GM20000 (cell line): ENCODE data around the gene BCL10.

Source experiments
- DNase-seq: peaks from one replicate; pipeline ENCODE4 v3.0.0; 2012; ENCODE audit warnings: low spot score
- TF ChIP-seq, protein P1 (sequence below): IDR thresholded peaks from 2 replicates; pipeline ENCODE4 v1.5.1; 2012; ENCODE audit warnings: mild to moderate bottlenecking, control low read depth; ENCODE audit errors: extremely low read depth, missing control alignments

The BCL10 gene

DNA sequence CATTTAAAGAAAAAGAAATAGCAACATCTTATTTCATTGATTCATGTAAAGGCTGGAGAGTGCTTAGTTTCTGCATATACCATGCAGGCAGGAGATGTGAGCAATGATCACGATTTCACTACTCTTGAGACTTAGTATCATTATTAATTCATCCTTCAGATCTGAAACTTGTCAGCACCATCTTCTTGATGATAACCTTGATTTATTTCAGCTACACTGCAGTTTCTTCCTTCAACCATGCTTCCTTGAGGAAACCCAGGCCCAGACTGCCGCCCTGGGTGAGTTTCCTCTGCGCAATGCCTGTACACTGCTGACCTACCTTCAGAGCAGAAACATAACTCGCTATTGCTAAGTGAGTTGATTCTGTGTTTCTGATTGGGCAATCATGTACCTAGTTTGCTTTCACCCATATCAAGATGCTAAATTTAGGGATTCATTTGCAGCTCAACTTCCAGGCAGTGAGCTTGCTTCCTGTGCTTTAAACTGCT is 13.5 kb upstream of the BCL10 start:
- TF ChIP-seq, protein P1, sequence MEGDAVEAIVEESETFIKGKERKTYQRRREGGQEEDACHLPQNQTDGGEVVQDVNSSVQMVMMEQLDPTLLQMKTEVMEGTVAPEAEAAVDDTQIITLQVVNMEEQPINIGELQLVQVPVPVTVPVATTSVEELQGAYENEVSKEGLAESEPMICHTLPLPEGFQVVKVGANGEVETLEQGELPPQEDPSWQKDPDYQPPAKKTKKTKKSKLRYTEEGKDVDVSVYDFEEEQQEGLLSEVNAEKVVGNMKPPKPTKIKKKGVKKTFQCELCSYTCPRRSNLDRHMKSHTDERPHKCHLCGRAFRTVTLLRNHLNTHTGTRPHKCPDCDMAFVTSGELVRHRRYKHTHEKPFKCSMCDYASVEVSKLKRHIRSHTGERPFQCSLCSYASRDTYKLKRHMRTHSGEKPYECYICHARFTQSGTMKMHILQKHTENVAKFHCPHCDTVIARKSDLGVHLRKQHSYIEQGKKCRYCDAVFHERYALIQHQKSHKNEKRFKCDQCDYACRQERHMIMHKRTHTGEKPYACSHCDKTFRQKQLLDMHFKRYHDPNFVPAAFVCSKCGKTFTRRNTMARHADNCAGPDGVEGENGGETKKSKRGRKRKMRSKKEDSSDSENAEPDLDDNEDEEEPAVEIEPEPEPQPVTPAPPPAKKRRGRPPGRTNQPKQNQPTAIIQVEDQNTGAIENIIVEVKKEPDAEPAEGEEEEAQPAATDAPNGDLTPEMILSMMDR, result no peak
- DNase-seq, result no peak

DNA sequence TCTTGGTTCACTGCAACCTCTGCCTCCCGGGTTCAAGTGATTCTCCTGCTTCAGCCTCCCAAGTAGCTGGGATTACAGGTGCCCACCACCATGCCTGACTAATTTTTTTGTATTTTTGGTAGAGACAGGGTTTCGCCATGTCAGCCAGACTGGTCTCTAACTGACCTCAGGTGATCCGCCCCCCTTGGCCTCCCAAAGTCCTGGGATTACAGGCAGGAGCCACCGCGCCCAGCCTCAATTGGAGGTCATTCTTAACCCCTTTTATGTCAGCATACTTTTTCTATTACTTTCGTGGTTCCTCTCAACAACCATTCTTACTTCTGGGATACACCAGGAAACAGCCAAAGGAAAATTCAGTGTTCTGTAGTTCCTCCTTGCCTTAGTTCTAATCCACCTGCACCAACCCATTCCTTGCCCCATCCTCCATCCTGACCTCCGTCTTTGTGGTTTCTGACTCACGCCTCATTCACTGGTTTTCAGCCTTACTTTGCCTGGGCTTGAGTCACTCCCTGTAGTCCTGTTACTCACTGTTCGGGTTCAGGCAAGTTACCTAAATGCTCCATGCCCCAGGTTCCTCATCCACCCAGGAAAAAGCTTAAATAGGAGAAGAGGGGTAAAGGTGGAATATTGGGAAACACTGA is 12.9 kb upstream of the BCL10 start:
- DNase-seq, result no peak
- TF ChIP-seq, protein P1, result no peak

DNA sequence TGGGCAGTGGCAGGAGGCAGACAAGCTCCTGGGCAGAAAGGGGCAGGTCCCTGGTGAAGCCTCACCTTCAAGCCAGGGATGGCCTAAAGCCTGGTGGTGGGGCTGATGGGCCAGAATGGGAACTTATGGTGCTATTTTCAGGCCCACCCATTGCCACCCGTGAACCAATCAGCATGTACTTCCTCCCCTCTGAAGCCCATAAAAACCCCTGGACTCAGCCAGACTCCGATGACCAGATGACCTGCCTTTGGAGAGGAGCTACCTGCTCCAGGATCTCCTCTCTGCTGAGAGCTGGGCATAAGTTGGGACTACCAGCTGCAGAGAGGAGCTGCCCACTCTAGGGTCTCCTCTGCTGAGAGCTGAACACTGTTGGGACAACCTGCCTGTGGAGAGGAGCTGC is 7.8 kb upstream of the BCL10 start:
- DNase-seq, result no peak
- TF ChIP-seq, protein P1, result no peak

DNA sequence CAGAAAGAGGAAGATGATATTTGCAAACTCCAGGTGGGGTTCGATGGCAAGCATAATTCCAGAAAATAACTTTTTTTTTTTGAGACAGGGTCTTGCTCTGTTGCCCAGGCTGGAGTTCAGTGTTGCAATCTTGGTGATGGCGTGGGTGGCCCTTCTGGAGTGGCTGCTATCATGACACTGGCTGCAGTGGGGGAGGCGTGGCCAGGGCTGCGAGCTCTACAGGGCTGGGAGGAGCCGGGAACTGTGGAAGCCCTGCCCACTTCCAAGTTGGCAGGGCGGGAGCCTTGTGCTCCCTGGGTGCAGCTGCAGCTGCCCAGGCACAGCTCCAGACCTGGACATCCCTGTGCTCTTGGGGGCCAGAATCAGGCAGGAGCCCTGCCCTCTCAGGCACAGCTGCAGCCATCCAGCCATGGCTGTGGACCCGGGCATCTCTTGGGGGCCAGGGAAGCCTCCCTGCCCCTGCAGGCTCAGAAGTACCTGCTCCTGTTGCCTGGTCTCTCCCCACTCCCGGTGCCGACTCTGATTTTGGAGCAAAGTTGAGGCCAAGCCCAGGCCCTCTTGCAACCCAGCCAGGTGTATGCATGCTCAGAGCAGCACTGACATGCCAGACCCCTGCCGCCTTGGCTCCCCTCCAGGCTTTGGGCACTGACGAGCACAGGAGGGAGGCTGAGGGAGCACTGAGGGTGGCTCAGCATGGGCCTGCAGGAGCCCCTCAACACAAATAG is 7.2 kb upstream of the BCL10 start:
- no peak for DNase-seq
- TF ChIP-seq, protein P1, result no peak

DNA sequence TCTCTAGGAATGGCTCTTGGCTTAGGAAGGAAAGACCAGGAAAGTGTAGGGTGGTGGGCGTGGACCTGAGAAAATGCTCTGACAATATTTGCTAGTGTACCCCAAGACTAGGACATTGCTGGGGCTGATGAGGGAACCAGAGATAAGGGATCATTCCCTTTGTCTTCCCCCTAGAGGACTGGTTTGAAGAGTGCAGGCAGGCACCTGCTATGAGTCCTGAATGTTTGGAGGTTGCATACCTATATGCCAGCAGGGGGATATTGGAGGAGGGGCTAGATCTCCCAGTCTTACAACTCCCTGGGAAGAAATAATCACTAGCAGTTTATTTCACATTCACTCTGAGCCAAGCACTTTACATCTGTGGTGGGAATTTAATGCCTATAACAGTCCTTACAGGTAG is 6.0 kb upstream of the BCL10 start:
- TF ChIP-seq, protein P1, result no peak
- DNase-seq, result no peak

DNA sequence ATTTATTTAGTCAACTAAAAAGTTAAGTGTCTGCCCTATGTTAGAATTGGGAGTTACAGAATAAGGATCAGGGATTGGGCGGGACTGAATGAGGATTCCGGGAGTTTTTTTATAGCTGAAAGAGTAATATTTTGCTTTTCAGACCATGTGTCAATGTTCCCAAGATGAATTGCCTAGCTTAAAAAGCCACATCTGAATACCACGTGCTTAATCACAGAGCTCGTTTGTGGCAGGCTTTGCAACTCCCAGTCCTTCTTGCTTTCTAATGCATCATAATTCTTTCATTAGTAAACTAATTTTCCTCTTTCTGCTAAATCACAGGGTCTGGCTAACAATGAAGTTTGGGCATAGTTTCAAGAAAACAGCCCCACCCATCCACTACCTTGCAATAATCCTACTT is 4.2 kb upstream of the BCL10 start:
- no peak for DNase-seq
- TF ChIP-seq, protein P1, result no peak

DNA sequence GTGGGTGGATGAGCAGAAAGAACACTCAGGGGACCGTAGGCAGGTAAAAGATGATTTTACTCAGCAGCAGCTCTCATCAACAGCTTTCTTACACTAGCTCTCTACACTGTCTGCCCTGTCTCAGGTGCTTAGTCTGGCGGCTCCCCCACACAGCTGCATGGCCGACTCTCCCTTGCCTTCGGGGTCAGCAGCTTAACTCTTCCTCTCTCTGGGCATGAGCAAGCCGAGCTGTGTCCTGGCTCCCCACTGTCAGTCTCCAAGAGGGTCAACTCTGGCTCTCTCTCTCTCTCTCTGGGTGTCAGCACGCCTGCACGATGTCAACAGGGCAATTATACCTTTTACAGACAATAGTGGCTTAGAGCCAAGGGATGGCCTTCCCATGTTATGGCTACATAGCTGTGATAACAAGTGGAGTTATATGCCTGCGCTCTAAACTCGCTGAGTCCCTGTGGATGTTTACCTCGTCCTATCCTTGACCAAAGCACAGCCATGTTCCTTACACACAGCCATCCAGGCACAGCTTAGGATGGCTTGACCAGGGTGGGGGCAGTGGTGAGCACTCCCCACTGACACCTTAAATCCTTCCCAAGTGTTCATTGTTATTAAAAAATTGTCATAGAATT is 3.1 kb upstream of the BCL10 start:
- TF ChIP-seq, protein P1, result no peak
- no peak for DNase-seq
